ENCODE data around the gene TTC8.

DNA sequence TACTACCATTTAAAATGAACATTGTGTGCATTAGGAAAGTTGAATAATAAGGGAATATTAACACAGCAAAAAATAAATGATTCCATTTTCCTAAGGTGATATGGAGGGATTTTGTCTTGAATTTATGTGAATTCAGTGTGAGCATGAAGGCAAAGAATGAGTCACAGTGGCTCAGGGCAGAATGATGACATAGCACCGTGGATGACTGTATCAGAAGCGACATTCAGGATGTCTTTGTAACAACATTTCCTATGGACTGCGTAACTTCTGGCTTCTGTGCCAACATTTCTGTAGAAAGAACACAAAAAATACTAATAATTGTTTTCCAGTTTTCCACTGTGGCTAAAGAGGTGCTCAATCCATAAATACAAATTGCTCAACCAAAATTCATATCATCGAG lies 54.6 kb downstream of the TTC8 start:
- TF ChIP-seq, protein P1, sequence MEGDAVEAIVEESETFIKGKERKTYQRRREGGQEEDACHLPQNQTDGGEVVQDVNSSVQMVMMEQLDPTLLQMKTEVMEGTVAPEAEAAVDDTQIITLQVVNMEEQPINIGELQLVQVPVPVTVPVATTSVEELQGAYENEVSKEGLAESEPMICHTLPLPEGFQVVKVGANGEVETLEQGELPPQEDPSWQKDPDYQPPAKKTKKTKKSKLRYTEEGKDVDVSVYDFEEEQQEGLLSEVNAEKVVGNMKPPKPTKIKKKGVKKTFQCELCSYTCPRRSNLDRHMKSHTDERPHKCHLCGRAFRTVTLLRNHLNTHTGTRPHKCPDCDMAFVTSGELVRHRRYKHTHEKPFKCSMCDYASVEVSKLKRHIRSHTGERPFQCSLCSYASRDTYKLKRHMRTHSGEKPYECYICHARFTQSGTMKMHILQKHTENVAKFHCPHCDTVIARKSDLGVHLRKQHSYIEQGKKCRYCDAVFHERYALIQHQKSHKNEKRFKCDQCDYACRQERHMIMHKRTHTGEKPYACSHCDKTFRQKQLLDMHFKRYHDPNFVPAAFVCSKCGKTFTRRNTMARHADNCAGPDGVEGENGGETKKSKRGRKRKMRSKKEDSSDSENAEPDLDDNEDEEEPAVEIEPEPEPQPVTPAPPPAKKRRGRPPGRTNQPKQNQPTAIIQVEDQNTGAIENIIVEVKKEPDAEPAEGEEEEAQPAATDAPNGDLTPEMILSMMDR (IDR thresholded peaks at IDR 0.05 in 4 of 5, conservative IDR thresholded peaks at IDR 0.05 in 1 of 5) = no peak
- no peak for TF ChIP-seq POLR2A (IDR thresholded peaks at IDR 0.05)

Measured in gastrocnemius medialis (tissue), 4 donors.